HG03175 (cell line): ENCODE measurements around the gene APBA2.

ENCODE experiments used
- ATAC-seq: cut with Tn5 transposase; IDR thresholded peaks from one replicate; pipeline ENCODE4 v1.9.1; 2021; ENCODE audit warnings: mild to moderate bottlenecking, moderate library complexity; ENCODE audit not compliant: unreplicated experiment

Gene APBA2

DNA sequence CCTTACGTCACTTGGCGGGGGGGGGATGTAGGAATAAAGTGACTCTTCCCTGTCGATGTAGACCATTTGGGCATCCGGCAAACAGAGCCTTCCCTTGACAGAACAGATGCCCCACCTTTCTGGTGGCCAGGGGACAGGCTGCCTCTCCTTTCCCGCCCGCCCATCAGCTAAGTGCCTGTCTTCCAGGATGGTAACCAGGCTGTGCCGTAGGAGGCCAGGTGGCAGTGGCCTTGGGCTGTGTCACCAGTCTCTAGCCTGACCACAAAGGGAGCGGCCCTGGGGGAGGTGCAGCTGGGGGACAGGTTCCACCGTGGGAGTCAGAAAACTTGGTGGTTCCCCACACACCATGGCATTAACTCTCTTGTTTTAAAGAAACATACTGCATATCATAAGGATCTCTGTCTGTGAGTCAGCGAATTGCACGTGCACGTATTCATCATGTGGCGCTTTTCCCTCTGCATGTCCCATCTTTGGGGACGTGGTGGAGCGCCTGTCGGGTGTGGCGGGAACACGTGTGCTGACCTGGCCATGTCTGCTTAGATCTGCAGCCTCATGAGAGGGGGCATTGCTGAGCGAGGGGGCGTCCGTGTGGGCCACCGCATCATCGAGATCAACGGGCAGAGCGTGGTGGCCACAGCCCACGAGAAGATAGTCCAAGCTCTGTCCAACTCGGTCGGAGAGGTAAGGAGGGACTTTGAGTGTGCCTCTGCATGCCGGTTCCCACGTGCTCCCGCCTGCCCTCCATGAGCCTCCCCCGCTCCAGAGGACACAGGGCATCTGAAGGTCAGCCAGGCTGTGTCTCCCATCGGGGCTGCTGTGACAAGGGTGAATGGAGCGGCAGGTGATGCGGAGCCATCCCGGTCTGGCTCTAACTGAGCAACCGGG is 227.8 kb downstream of the APBA2 start:
- no peak for ATAC-seq

- ATAC-seq: no peak
Observed at GRCh38 chr15:29114221-29115092, 228.7 kb downstream of the APBA2 start.

DNA sequence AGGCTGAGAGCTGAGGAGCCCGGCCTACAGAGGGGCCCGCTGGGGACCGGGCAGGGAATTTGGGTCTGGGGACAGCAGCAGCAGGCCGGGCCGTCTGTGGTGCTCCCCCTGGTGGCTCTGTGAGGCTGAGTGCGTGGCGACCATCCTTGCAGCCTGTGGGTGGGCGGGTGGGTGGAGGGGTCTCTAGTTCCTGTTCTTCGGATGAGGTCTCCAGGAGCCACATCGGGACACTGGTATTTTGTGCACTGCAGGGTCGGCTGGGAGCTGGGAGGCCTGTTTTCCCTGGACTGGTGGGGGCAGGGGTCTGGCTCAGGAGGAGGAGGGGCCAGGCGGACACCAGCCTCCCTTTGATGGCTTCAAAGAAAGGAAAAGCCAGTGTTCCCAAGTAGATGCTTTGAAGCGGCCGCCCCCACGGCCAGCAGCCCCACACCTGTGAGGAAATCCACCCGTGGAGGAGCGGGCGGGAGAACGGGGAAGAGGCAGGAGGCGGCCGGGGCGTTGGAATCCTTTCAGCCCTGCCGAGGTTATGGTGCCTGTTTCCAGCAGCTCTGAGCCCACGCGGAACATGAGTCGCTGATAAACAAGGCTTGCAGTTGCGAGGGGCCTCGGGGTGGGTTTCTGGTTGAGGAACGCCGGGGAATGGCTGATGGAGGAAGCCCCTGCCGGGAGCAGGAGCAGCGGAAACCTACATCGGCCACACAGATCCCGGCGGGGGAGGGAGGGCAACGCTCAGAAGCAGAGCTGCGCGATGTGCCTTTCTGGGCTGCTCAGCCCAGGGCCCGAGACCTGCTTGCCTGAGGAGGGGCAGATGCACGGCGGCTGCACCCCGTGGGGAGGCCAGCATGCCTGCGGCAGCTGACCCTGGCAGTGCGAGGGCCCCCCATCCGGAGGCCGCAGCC is 229.6 kb downstream of the APBA2 start:
- no peak for ATAC-seq

GRCh38 chr15:29116970-29117700 is 231.4 kb downstream of the APBA2 start:
- no peak for ATAC-seq

GRCh38 chr15:29117778-29118177 is 232.0 kb downstream of the APBA2 start:
- no peak for ATAC-seq

DNA sequence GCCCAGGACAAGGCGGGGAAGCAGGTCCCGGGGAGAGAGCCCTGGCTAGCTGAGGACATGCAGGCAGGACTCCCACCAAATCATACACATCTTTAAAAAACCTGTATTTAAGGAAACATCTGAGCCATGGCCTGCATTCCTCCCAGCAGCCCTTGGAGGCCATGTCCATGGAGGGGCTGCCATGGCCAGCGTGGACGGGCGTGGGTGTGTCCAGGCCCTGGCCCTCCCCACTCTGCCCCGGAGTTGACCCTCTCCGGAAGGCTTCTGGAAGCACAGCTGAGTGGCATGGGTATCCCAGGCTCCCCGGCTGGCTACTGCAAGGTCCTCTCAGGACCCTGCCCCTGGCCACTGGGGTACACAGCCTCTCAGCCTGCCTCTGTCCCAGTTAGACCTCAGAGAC is 234.1 kb downstream of the APBA2 start:
- no peak for ATAC-seq

- ATAC-seq: no peak
Observed at GRCh38 chr15:29120593-29121368, 235.0 kb downstream of the APBA2 start.

GRCh38 chr15:29121369-29121656 is 235.5 kb downstream of the APBA2 start:
- ATAC-seq: no peak

DNA sequence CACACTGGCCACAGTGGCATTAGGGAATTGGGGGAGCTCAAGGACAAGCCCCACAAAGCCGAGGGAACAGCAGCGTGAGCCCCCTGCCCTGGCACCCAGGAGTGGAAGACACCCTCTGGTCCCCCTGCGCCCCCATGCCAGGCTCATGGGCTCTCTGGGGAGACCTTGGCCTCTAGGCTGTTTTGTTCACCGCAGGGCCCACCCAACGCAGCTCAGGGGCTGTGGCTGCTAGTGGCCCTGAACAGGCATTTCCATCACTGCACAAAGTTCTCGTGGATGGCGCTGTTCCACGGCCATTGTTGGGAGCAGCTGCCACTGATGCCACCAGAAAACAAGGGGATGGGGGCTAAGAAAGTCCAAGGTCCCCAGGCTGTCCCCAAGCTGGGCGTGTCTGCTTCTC is 236.1 kb downstream of the APBA2 start:
- no peak for ATAC-seq

DNA sequence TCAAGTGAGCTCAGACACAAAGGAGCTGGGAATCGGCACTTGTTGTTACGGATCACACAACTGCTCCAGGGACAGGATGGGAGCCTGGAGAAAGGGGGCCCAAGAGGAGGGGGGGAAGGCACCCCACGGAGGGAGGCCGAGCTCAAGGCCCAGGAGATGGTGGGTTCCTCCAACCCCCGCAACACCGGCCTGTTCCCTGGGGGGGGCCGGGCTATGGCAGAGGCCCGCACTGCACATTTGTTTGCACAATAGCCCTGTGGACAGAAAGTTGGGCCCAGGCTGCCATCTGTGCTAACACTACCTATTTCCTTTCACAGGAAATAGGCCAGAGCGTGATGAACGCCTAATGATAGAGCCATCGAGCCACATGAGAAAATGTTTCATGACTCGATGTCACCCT is 236.7 kb downstream of the APBA2 start:
- no peak for ATAC-seq

DNA sequence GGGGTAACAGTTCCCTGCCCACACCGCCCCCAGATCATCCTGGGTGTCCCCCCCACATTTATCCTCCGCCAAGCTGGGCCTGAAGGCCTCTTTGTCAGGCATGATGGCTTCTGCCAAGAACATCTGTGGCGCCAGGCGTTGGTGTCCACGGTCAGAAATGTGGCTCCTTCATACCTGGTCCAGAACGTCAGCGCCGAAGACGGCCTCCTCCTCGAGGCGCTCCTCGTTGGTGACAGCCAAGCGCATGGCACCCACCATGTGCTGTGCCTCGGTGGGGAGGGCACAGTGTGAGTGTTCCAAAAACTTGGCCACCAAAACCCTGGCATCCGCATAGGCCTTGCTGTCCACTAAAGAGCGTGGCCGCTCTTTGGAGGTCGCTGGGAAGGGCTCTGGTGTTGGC is 237.4 kb downstream of the APBA2 start:
- ATAC-seq: no peak

DNA sequence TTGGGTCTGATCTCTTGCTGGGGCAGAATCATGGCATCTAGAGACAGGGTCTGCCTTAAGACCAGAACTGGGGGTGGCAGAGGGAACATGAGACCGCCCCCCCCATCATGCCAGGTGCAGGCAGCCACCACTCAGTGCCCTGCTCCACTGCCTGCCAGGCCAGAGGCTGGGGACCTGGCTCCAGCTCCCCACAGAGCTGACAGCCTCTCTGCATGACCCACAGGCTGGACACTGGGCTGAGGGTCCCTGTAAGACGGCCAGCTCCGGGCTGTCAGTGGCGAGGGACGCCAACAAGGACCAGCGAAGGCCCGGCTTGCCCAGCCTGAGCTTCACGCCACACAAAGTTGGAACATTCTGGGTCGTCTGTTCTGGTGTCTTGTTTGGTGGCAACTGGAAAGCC is 238.2 kb downstream of the APBA2 start:
- ATAC-seq: no peak

DNA sequence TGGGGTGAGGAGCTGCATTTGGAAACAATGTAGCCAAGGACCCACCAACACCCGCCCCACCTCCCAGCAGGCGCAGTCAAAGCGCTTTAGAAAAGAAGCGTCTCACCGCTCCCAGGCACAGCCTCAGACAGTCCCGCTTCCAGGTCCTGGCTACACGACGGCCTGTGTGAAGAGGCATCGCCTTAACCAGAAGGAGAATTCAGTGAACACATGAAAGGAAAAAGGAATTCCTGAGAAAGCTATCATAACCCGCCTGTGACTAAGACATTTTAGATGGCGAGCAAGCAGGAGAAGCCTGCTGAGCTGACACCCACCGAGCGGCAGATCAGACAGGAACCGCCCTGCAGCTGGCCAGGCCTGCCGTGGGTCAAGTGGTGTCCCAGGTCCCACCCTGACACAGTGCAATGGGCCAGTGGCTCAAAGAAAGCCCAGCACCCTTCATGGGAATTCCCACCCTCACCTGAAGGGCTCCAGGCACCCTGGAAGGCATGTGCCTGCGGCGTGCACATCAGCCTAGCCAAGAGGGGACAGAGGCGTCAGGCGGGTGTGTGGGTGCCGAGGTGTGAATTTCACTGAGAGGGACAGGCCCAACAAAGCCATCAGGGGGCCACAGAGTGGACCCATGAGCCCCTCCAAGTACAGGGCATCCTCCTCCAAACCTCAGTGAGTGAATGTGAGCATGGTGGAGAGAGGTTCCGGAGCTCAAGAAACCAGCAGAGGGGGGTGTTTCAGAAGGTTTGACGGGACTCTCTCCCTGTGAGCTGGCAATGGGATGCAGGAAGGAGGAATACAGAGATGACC is 239.0 kb downstream of the APBA2 start:
- ATAC-seq: no peak

DNA sequence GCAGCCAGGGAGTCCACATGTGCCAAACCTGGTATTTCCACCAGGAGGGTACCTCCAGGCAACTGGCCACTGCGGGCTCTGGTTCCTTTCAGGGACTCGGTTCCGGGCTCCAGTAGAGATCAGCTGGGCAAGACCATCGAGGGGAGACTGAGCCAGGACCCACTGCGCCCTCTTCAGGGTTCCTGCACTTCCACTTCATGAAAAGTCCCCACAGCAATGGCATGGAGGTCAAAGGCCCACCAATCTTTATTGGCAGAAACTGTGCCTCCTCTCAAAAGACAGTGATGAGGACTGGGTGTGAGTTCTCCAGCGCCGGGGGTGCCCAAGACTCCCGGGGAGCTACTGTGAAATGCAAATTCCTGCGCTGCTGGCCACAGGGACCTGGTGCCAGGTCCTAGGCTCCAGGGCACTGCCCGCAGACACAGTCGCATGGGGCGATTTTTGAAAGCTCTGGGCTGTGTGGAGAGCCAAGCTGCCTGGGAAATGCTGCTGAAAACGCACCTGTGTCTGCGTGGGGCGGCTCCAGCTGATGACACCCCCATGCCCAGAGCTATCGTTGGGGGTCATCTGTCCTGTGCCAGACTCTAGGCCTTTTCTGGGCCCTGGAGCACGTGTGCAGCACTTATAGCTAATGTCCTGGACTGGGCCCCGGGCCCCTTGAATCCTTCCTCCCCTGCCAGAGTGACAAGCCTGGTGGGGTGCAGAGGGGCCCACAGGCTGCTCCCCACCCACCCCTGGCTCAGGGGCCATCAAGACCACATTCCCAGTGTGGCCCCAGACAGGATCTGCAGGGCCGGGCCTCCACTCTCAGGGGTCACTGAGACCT is 239.8 kb downstream of the APBA2 start:
- ATAC-seq: no peak

GRCh38 chr15:29126208-29126536 is 240.4 kb downstream of the APBA2 start:
- no peak for ATAC-seq

- ATAC-seq: no peak
Observed at GRCh38 chr15:29126821-29127461, 241.2 kb downstream of the APBA2 start.

DNA sequence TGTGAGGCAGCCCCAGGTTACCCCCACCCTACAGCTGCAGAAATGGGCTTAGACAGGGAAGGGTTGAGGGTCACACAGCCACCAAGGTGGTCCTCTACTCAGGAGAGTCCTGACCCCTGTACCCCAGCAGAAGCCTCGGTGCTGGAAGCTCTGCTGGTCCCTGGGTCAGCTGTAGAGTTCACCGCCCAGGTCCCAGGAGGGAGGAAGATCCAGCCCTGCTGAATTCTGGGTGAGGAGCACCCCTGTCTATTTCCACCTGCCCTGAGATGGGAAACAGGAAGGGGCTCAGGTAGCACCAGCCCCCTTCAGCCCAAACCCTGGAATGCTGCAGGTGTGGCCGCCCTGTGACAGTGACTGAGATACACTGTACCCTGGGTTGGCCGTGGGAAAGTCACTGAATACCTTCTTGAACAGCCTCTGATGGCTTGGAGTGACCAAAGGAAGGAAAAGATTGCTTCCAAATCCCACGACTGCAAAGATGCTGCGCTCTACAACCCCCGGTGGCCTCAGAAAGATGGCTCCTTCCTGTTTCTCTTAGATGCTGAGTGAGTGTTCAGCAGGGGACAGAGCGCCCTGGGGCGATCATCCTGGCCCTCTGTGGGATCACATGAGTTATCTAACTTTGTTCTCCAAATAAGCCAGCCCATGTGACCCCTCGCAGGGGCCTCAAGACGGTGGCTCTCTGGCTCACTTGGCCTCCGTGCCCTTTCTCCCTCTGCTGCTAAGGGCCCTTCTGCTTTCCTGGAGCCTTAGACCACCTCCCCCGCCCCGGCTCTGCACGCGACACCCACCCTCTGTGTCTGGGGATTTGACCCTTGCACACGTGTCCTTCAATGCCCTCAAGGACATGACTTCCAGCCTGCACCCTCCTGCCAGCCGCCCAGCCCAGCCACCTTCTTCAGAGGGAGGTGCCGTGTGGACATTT is 242.0 kb downstream of the APBA2 start:
- ATAC-seq: no peak
